GM19467 (cell line): ENCODE measurements around the gene IGFBP3.

ENCODE experiments used
- ATAC-seq: cut with Tn5 transposase; IDR thresholded peaks from one replicate; pipeline ENCODE4 v1.9.1; 2021; ENCODE audit warnings: mild to moderate bottlenecking, moderate library complexity; ENCODE audit not compliant: unreplicated experiment

Gene IGFBP3

DNA sequence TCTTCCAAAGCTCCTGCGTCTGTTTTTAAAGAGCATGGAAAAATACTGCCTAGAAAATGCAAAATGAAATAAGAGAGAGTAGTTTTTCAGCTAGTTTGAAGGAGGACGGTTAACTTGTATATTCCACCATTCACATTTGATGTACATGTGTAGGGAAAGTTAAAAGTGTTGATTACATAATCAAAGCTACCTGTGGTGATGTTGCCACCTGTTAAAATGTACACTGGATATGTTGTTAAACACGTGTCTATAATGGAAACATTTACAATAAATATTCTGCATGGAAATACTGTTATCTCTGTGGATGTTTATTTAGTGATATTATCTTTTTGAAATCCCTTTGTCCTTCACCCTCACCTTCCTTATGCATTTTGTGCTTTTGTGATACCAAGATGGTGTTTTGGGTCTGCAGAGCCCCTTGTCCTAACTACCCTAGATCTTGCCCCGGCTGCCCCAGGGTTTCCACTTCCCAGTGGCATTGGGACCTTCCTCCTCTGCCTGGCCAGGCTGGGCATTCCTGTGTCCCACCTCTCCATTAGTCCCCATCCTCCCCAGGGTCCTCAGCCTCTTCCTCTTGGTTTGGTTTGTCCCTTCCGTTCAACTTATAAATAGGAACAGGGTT lies 27.6 kb downstream of the IGFBP3 start:
- ATAC-seq: no peak

GRCh38 chr7:45892407-45893035 lies 28.6 kb downstream of the IGFBP3 start:
- ATAC-seq: no peak

- no peak for ATAC-seq
Observed at GRCh38 chr7:45891462-45892402, 29.3 kb downstream of the IGFBP3 start.

GRCh38 chr7:45890902-45891461 lies 30.1 kb downstream of the IGFBP3 start:
- ATAC-seq: no peak

- no peak for ATAC-seq
Observed at GRCh38 chr7:45890125-45890901, 30.8 kb downstream of the IGFBP3 start.

DNA sequence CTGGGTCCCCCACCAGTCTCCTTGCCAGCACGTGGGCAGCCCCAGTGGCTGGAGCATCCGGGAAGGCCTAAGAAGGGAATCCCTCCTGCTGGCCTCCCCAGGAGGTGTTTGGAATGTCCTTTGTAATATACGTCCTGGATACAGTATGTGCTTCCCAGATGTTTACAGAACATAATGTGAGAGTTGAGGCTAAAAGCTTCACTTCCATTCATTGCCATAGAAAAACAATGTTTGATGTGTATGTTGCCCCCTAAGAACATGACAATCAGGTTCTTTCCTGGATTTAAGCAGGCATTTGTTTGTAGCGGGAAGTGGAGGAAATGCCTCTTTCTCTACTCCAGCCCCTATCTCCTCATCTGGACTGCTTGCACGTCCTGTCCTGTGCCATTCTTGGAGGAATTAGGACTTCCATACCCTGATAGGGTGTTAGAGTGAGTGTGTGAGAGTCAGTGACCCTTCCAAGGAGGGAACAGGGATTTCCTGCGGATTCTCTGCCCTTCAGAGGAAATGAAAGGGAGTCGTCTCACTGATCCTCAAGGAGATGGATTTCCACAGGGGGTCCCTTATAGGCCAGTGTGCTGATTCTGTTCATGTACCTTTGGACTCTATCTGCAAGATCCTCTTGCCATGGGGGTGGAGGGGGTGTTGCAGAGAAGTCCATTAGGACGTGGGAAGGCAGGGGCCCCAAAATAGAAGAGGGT lies 31.6 kb downstream of the IGFBP3 start:
- ATAC-seq: no peak

DNA sequence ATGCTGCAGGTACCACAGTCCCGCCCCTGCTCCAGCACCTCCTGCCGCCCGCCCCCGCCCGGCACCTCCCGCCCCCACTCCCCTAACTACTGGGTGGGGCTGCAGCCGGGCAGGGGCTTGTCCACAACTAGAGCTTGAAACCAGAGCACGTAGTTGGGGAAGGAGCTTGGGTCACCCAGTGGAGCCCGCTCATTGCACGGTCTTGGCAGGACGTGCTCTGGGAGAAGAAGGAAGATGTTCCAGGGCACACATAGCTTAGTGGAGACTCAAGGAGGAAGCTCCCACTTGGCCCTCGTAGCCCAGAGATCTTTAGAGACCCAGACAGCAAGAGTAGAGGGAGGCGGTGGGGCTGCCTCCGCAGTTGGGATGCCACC lies 32.1 kb downstream of the IGFBP3 start:
- ATAC-seq: no peak

GRCh38 chr7:45888185-45888992 lies 32.7 kb downstream of the IGFBP3 start, which contains the start of gene IGFBP1:
TSS of gene IGFBP1 (plus strand) at chr7:45888488. CDS start at chr7:45888653, 165 bp downstream.
- ATAC-seq: no peak

DNA sequence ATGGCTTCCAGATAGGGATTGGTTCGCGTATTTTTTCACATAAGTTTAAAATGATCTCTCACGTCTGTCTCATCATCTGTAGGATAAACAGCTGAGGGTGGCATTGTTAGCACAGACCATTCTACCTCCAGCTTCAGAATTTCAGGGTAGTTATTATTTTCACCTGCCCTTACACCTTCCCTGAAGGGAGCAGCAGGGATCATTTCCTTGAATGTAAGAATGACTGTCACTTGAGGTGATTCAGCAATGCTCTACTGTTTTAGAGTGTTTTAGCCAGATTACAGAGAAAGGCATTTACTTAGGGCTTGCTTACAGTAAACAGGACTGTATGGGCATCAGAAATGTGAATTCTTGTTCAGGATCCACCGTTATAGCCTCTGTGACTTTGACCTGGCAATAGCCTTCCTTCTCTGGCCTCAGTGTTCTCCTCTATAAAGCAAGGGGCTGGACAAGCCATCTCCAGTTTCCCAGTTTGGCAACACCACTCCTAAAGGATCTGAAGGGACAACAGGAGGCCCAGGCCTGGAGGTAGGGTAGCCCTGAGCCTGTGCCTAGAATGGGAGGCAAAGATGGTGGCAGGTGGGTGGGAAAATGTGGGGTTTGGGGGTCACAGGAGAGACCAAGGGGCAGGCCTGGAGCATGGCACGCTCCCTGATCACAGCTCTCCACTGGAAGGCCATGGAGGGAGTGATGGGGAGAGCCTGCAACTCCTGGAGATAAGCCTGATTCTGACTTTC lies 34.0 kb downstream of the IGFBP3 start:
- no peak for ATAC-seq

DNA sequence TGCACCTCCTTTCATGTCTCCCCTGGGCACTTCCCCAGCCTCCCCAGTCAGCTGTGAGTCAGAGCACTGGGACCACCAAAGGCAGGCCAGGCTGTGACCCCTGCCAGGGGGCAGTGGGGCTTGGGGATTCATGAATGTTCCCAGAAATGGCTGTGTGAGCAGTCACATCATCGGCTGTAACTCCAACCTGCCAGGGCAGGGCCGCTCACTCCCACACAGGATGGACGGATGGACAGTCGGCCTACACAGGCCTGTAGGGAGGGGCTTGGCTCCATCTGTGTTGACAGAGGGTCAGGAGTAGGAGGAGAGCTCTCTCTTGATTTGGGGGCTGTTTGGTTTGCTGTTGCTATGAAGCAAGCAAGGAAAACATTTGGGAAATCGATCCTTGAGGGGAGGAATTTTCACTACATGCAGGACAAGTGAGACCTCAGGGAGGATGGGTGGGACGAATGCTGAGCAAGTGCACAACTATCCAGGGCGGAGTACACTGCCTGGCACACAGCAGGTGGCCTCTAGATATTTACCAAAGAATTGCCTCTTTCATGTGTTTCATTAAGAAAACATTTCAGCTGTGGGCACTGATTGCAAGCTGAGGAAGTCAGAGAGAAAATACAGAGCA lies 35.7 kb downstream of the IGFBP3 start:
- ATAC-seq: no peak

GRCh38 chr7:45884136-45884535 lies 36.9 kb downstream of the IGFBP3 start:
- ATAC-seq: no peak

- ATAC-seq: no peak
Observed at GRCh38 chr7:45882465-45882810, 38.6 kb downstream of the IGFBP3 start.

- no peak for ATAC-seq
Observed at GRCh38 chr7:45881759-45882464, 39.2 kb downstream of the IGFBP3 start.

DNA sequence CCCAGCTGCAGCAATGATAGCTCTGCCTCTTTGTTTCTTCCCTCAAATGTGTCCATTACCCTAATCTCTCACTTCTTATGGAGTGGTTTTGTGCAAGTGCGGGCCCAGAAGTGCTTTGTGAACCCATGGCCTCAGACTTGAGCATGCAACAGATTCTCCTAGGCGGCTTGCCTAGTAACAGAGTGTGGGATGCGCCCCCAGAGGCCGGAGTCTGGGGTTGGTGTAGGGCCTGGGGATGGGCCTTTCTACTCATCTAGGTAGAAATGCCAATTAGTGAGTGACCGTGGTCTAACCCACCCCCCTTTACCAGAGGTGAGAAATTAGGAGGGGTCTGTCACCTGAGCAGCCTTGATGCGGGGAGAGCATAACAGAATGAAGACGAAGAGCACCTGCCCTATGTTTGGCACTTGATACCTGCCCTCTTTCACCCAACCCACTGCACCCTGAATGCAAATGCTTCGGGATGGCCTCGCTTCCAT lies 39.8 kb downstream of the IGFBP3 start:
- ATAC-seq: no peak

DNA sequence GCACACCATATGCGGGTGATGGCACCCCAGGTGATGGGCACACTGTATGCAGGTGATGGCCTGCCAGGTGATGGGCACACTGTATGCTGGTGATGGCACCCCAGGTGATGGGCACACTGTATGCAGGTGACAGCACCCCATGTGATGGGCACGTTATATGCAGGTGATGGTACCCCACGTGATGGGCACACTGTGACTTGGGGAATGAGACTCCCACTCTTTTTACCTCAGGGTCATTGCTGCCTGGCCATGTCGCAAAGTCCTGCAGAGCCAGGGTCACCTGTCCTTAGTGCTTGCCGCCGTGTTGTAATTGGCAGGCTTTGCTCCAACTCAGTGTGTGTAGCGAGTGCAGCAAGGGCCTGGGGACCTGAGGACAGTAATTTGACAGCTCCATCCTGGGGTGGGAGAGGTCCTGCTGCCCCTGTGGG lies 40.6 kb downstream of the IGFBP3 start:
- ATAC-seq: no peak

GRCh38 chr7:45878457-45879144 lies 42.5 kb downstream of the IGFBP3 start:
- ATAC-seq: no peak

GRCh38 chr7:45876519-45876918 lies 44.6 kb downstream of the IGFBP3 start:
- no peak for ATAC-seq
